ENCODE data around the gene GSDME. TPM values are rescaled to one million over a fixed set of nuclear protein-coding genes. Genes with fewer than 3 reads are reported as not detected.

Gene GSDME
- total RNA-seq, 1 experiment from 2014 or later, result 7.6 TPM

DNA sequence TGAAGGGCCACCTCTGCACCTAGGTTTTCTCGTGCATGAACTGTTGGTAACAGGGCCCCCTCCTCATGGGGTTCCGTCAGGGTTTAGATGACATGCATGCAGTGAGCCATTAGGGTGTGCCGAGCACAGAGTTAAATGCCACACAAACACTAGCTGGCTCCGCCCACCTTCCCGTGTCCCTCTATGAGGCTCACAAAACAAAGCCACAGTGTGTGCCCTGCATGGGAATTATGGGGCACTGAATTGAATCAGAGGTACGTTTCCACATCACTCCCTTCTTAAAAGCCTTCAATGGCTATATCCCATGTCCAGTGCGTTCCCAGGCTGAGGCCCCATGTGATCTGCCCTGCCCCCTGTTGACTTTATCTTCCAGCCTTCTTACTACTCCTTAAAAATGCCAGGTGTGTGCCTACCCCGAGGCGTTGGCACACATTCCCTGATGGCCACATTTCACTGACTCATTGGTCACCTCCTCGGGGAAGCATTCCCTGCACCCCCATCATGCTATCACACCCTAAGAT lies 35.7 kb downstream of the GSDME start:
- H3K4me2 ChIP-seq (ENCODE audit: low read length), result peak overlapping the region; percentile 44
- peaks cover 10 to 12% of the 10 kb centered on the region in 2 experiments for H3K4me1 ChIP-seq (ENCODE audit: control insufficient read depth in 1 of 2, insufficient read depth in 2 of 2, low read length in 2 of 2)
- H3K27ac ChIP-seq (ENCODE audit: low read depth, low read length), result no peak overlapping the region
- ChIA-PET CTCF (interaction anchor here (1.0 to 1.6 kb wide), 2 partner anchors 13 to 376 kb away, joined by 3 read pairs; no protein-coding TSS in a partner anchor), POLR2A (no interaction called here), RAD21 (ENCODE audit: low non-redundant PET in 1 of 2, low total read pairs in 2 of 2, uncharacterized antibody in 2 of 2, unreplicated experiment in 2 of 2) (interaction anchor here in 1 of 2 experiments (1.2 kb wide), 1 partner anchor 373 kb away, joined by 3 read pairs; no protein-coding TSS in a partner anchor)
- no peak for DNase-seq (ENCODE audit: low read depth, low spot score)
- intact Hi-C loops (cut with micrococcal nuclease), result loop anchor here (2.0 to 10.0 kb wide), 3 partner anchors 319 to 859 kb away; no protein-coding TSS in a partner anchor
- H3K4me3 ChIP-seq (replicated peaks in 1 of 2; ENCODE audit: low read depth in 1 of 2, low read length in 2 of 2), result no peak overlapping the region
- no peaks in the 10 kb centered on the region for H3K79me2 ChIP-seq (ENCODE audit: insufficient read depth, low read length)
- H3K36me3 ChIP-seq (ENCODE audit: control insufficient read depth in 1 of 2, insufficient read depth in 2 of 2, low read length in 2 of 2), result no peaks in the 10 kb centered on the region
- ATAC-seq, result peak; percentile 72
- BruUV-seq (replicated peaks), result no TSS peak
- H3K27me3 ChIP-seq (ENCODE audit: insufficient read depth, low read length), result no peaks in the 10 kb centered on the region
- no peaks in the 10 kb centered on the region for H4K20me1 ChIP-seq (ENCODE audit: insufficient read depth)
- TF ChIP-seq, protein P1, sequence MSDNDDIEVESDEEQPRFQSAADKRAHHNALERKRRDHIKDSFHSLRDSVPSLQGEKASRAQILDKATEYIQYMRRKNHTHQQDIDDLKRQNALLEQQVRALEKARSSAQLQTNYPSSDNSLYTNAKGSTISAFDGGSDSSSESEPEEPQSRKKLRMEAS (IDR thresholded peaks at IDR 0.05), result 0 out of 2 replicates have a peak, but pooled peaks have one; percentile 22
- no peak for TF ChIP-seq EGR1 (IDR thresholded peaks at IDR 0.05; ENCODE audit: low read depth)
- H3K9me2 ChIP-seq (ENCODE audit: insufficient read depth), result no peaks in the 10 kb centered on the region
- no peak overlapping the region for H3K9ac ChIP-seq (ENCODE audit: low read length)
- H3K9me3 ChIP-seq (ENCODE audit: control insufficient read depth in 1 of 2, insufficient read depth in 1 of 2, low read depth in 1 of 2, low read length in 2 of 2), result no peaks in the 10 kb centered on the region
- H2AFZ ChIP-seq (ENCODE audit: low read depth, low read length, poor library complexity, severe bottlenecking), result no peak overlapping the region

DNA sequence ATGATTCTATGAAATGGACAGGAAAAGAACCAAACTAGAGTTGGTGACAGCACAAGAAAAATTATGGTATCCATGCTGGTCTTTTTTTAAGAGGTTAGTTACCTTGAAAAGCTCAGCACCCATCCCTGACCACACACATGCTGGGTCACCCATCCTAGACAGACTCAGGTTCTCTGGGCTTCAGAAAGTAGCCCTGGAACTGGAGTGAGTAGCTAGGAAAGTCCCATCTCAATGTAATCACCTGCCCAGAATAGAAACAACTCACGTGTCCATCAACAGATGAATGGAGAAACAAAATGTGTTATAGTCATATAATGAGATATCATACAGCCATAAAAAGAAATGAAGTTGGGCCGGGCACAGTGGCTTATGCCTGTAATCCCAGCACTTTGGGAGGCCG lies 37.0 kb downstream of the GSDME start:
- intact Hi-C loops (cut with micrococcal nuclease), result loop anchor here (2.0 to 10.0 kb wide), 3 partner anchors 318 to 857 kb away; no protein-coding TSS in a partner anchor
- H3K4me3 ChIP-seq (replicated peaks in 1 of 2; ENCODE audit: low read depth in 1 of 2, low read length in 2 of 2), result no peak overlapping the region
- DNase-seq (ENCODE audit: low read depth, low spot score), result no peak
- ATAC-seq, result no peak
- H3K79me2 ChIP-seq (ENCODE audit: insufficient read depth, low read length), result no peaks in the 10 kb centered on the region
- H3K4me1 ChIP-seq (ENCODE audit: control insufficient read depth in 1 of 2, insufficient read depth in 2 of 2, low read length in 2 of 2), result peaks cover 10 to 12% of the 10 kb centered on the region in 2 experiments
- H3K9me2 ChIP-seq (ENCODE audit: insufficient read depth), result no peaks in the 10 kb centered on the region
- BruUV-seq (replicated peaks), result no TSS peak
- POLR2A ChIA-PET, result no interaction called here
- no peak overlapping the region for H3K9ac ChIP-seq (ENCODE audit: low read length)
- TF ChIP-seq SRF (IDR thresholded peaks at IDR 0.05; ENCODE audit: low read depth) (no peak), POLR2AphosphoS5 (IDR thresholded peaks at IDR 0.05; ENCODE audit: low read depth, low read length) (no peak), EGR1 (IDR thresholded peaks at IDR 0.05; ENCODE audit: low read depth) (no peak), SIN3A (IDR thresholded peaks at IDR 0.05; ENCODE audit: low read depth) (no peak), JUND (IDR thresholded peaks at IDR 0.05) (no peak), CEBPB (IDR thresholded peaks at IDR 0.05; ENCODE audit: low read depth) (no peak), FOSL1 (IDR thresholded peaks at IDR 0.05; ENCODE audit: low read depth) (no peak), YY1 (IDR thresholded peaks at IDR 0.05; ENCODE audit: extremely low read depth, insufficient replicate concordance, low read depth, low read length) (no peak), RAD21 (IDR thresholded peaks at IDR 0.05; ENCODE audit: low read depth) (no peak), EZH2phosphoT487 (IDR thresholded peaks at IDR 0.05; ENCODE audit: borderline replicate concordance) (no peak), ELF1 (IDR thresholded peaks at IDR 0.05; ENCODE audit: borderline replicate concordance, low read depth) (no peak), ZFX (IDR thresholded peaks at IDR 0.05) (no peak)
- TF ChIP-seq, protein P2, sequence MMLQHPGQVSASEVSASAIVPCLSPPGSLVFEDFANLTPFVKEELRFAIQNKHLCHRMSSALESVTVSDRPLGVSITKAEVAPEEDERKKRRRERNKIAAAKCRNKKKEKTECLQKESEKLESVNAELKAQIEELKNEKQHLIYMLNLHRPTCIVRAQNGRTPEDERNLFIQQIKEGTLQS (IDR thresholded peaks at IDR 0.05), result no peak
- TF ChIP-seq, protein P3, sequence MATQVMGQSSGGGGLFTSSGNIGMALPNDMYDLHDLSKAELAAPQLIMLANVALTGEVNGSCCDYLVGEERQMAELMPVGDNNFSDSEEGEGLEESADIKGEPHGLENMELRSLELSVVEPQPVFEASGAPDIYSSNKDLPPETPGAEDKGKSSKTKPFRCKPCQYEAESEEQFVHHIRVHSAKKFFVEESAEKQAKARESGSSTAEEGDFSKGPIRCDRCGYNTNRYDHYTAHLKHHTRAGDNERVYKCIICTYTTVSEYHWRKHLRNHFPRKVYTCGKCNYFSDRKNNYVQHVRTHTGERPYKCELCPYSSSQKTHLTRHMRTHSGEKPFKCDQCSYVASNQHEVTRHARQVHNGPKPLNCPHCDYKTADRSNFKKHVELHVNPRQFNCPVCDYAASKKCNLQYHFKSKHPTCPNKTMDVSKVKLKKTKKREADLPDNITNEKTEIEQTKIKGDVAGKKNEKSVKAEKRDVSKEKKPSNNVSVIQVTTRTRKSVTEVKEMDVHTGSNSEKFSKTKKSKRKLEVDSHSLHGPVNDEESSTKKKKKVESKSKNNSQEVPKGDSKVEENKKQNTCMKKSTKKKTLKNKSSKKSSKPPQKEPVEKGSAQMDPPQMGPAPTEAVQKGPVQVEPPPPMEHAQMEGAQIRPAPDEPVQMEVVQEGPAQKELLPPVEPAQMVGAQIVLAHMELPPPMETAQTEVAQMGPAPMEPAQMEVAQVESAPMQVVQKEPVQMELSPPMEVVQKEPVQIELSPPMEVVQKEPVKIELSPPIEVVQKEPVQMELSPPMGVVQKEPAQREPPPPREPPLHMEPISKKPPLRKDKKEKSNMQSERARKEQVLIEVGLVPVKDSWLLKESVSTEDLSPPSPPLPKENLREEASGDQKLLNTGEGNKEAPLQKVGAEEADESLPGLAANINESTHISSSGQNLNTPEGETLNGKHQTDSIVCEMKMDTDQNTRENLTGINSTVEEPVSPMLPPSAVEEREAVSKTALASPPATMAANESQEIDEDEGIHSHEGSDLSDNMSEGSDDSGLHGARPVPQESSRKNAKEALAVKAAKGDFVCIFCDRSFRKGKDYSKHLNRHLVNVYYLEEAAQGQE (IDR thresholded peaks at IDR 0.05; ENCODE audit: low read depth), result no peak
- H3K4me2 ChIP-seq (ENCODE audit: low read length), result no peak overlapping the region
- H3K36me3 ChIP-seq (ENCODE audit: control insufficient read depth in 1 of 2, insufficient read depth in 2 of 2, low read length in 2 of 2), result no peaks in the 10 kb centered on the region
- no peak overlapping the region for H2AFZ ChIP-seq (ENCODE audit: low read depth, low read length, poor library complexity, severe bottlenecking)
- RAD21 ChIA-PET (ENCODE audit: low non-redundant PET in 1 of 2, low total read pairs in 2 of 2, uncharacterized antibody in 2 of 2, unreplicated experiment in 2 of 2), result no interaction called here
- H3K27me3 ChIP-seq (ENCODE audit: insufficient read depth, low read length), result no peaks in the 10 kb centered on the region
- H3K9me3 ChIP-seq (ENCODE audit: control insufficient read depth in 1 of 2, insufficient read depth in 1 of 2, low read depth in 1 of 2, low read length in 2 of 2), result no peaks in the 10 kb centered on the region
- no peaks in the 10 kb centered on the region for H4K20me1 ChIP-seq (ENCODE audit: insufficient read depth)
- CTCF ChIA-PET, result interaction anchor here (1.1 kb wide), 1 partner anchor 378 kb away, joined by 3 read pairs; no protein-coding TSS in a partner anchor
- H3K27ac ChIP-seq (ENCODE audit: low read depth, low read length), result no peak overlapping the region
